DND-41 (cell line): ENCODE data around the gene ACMSD.

Experiments
- EZH2 ChIP-seq: IDR thresholded peaks from 3 replicates; pipeline ENCODE4 v1.6.1; 2012; ENCODE audit warnings: borderline replicate concordance, low read depth, mild to moderate bottlenecking, moderate library complexity, low read length, inconsistent platforms; ENCODE audit not compliant: severe bottlenecking
- TF ChIP-seq, protein P1 (sequence below): IDR thresholded peaks from 2 replicates; pipeline ENCODE4 v1.5.1; 2012; ENCODE audit warnings: borderline replicate concordance, low read length, moderate library complexity, mild to moderate bottlenecking; ENCODE audit not compliant: poor library complexity, severe bottlenecking; ENCODE audit errors: extremely low read depth

DNA sequence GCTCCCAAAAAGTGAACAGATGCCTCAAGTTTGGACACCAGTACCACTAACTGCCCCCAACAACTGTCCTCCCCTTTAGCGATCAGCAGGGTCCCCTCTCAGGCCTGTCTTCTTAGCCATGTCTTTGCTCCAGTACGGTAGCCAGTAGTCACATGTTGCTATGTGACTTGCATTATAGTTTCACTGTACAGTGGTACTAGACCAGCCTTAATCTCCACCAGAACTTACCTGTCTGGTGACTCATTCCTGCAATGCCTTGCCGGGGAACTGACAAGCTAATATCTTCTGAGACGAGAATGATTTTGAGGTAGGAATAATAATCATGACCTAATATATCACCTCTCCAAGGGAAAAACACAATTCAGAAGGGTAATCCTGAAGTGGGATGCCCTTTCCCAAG lies 23.7 kb downstream of the ACMSD start:
- no peak for TF ChIP-seq EZH2
- TF ChIP-seq, protein P1, sequence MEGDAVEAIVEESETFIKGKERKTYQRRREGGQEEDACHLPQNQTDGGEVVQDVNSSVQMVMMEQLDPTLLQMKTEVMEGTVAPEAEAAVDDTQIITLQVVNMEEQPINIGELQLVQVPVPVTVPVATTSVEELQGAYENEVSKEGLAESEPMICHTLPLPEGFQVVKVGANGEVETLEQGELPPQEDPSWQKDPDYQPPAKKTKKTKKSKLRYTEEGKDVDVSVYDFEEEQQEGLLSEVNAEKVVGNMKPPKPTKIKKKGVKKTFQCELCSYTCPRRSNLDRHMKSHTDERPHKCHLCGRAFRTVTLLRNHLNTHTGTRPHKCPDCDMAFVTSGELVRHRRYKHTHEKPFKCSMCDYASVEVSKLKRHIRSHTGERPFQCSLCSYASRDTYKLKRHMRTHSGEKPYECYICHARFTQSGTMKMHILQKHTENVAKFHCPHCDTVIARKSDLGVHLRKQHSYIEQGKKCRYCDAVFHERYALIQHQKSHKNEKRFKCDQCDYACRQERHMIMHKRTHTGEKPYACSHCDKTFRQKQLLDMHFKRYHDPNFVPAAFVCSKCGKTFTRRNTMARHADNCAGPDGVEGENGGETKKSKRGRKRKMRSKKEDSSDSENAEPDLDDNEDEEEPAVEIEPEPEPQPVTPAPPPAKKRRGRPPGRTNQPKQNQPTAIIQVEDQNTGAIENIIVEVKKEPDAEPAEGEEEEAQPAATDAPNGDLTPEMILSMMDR = no peak
